Osteocyte (in vitro differentiated cells): Measurements from ENCODE around the gene TOR1AIP2. TPM values are rescaled to one million over a fixed set of nuclear protein-coding genes. Genes with fewer than 3 reads are reported as not detected.
A peak's percentile ranks its signal among the peaks of the same experiment; 100 is the strongest.

ENCODE experiments used
- DNase-seq: peaks from one replicate; pipeline ENCODE4 v3.0.0; 2021; ENCODE audit warnings: mixed read lengths; ENCODE audit not compliant: unreplicated experiment; ENCODE audit errors: extremely low spot score
- H3K27ac Mint-ChIP-seq: one replicate; pipeline ENCODE4 v1.8.0; 2021; ENCODE audit warnings: mild to moderate bottlenecking, mixed read lengths; ENCODE audit not compliant: unreplicated experiment
- H3K27me3 Mint-ChIP-seq: one replicate; pipeline ENCODE4 v1.8.0; 2021; ENCODE audit warnings: mixed read lengths; ENCODE audit not compliant: unreplicated experiment
- H3K36me3 Mint-ChIP-seq: one replicate; pipeline ENCODE4 v1.8.0; 2021; ENCODE audit warnings: mixed read lengths; ENCODE audit not compliant: unreplicated experiment
- H3K4me1 Mint-ChIP-seq: one replicate; pipeline ENCODE4 v1.8.0; 2021; ENCODE audit warnings: mixed read lengths; ENCODE audit not compliant: unreplicated experiment
- H3K4me3 Mint-ChIP-seq: one replicate; pipeline ENCODE4 v1.8.0; 2021; ENCODE audit warnings: mild to moderate bottlenecking, moderate library complexity, mixed read lengths; ENCODE audit not compliant: unreplicated experiment
- H3K9me3 Mint-ChIP-seq: one replicate; pipeline ENCODE4 v1.8.0; 2021; ENCODE audit warnings: mixed read lengths; ENCODE audit not compliant: unreplicated experiment
- total RNA-seq: library from RNA; stranded (reverse); gene quantifications from 2 replicates; pipeline ENCODE4 v1.2.1, GENCODE V29; 2021
- TF ChIP-seq, protein P1 (sequence below): fragments of 200-600 bp; sonication (generic); IDR thresholded peaks from 2 replicates; pipeline ENCODE4 v1.5.0; 2021; ENCODE audit warnings: antibody characterized with exemption, mild to moderate bottlenecking, moderate library complexity

TOR1AIP2 gene
- total RNA-seq, 1 donor from 2014 or later = 85.5 TPM

DNA sequence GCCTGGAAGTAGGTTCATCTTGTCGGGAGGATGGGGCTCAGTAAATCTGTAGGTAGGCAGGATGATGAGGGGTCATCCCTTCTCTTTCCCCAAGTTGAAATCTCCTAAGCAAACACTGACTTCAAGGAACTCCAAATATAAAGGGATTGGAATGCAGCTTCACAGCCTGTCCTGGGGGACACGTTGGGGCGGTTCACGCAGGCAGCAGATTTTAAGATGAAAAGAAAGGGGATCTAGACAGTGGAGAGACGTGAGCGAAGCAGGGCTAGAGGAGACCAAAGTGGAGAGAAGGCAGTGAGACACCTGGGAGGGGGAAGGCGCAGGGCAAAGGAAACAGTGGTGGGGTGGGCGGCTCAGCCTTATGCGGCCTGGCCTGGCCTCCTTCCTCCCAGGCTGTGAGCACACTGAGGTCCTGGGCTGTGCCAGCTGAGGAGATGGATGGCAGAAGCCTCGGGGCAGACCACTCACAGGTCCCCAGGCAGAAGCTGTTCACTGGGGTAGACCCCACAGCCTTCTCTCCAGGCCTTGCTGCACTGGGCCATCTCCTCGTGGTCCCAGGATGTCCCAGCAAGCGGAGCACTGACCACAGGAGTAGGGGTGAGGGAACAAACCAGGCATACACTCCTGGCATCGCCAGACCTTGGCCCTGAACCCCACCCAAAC lies 51.7 kb downstream of the TOR1AIP2 start:
- Mint-ChIP-seq H3K27me3 (no peaks in the 10 kb centered on the region), H3K4me3 (no peak overlapping the region), H3K27ac (no peak overlapping the region), H3K36me3 (no peaks in the 10 kb centered on the region), H3K4me1 (no peaks in the 10 kb centered on the region), H3K9me3 (no peaks in the 10 kb centered on the region)
- TF ChIP-seq, protein P1, sequence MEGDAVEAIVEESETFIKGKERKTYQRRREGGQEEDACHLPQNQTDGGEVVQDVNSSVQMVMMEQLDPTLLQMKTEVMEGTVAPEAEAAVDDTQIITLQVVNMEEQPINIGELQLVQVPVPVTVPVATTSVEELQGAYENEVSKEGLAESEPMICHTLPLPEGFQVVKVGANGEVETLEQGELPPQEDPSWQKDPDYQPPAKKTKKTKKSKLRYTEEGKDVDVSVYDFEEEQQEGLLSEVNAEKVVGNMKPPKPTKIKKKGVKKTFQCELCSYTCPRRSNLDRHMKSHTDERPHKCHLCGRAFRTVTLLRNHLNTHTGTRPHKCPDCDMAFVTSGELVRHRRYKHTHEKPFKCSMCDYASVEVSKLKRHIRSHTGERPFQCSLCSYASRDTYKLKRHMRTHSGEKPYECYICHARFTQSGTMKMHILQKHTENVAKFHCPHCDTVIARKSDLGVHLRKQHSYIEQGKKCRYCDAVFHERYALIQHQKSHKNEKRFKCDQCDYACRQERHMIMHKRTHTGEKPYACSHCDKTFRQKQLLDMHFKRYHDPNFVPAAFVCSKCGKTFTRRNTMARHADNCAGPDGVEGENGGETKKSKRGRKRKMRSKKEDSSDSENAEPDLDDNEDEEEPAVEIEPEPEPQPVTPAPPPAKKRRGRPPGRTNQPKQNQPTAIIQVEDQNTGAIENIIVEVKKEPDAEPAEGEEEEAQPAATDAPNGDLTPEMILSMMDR = no peak
- DNase-seq = peak; percentile 69

DNA sequence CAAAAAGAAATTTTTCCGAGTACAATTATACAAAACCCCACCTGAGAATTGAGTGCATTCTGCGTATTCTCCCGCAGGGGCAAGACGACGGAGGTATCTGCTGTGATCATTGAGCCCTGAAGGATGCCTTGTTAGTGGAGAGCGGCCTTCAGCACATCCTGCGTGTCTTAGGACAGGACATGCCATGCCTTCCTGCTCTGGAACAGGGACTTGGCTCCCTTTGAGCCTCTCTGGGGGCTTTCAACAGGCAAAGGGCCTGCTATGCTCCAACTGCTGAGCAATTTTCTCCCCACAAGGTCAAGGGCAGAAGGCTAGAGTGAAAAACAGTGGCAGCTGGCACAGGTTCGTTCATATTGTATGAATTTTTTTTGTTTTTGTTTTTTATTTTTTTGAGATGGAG lies 52.4 kb downstream of the TOR1AIP2 start:
- H3K27me3 Mint-ChIP-seq = no peaks in the 10 kb centered on the region
- TF ChIP-seq, protein P1 = no peak
- no peaks in the 10 kb centered on the region for H3K4me1 Mint-ChIP-seq
- H3K27ac Mint-ChIP-seq = no peak overlapping the region
- no peaks in the 10 kb centered on the region for H3K9me3 Mint-ChIP-seq
- no peak overlapping the region for H3K4me3 Mint-ChIP-seq
- peak; percentile 21 for DNase-seq
- H3K36me3 Mint-ChIP-seq = no peaks in the 10 kb centered on the region

DNA sequence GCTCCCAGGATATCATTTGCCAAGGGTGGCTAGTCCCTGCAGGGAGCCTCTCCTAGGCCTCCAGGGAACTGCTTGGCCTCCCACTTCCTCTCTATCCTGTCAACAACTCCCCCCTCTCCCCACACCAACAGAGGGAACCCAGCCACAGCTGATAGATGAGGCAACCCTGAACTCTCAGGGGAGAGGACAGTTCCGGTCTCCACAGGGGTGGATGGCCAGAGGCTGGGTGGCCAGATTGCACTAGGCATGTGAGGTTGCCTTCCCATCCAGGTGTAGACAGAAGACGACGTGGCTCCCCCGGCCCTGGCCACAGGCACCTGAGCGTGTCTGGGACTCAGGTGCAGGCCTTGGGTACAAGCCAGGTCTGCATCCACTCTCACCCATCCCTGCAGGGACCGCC lies 53.3 kb downstream of the TOR1AIP2 start:
- Mint-ChIP-seq H3K4me3 (no peak overlapping the region), H3K27ac (no peak overlapping the region), H3K27me3 (no peaks in the 10 kb centered on the region), H3K4me1 (no peaks in the 10 kb centered on the region), H3K9me3 (no peaks in the 10 kb centered on the region), H3K36me3 (no peaks in the 10 kb centered on the region)
- DNase-seq = peak; percentile 79
- TF ChIP-seq, protein P1 = no peak

DNA sequence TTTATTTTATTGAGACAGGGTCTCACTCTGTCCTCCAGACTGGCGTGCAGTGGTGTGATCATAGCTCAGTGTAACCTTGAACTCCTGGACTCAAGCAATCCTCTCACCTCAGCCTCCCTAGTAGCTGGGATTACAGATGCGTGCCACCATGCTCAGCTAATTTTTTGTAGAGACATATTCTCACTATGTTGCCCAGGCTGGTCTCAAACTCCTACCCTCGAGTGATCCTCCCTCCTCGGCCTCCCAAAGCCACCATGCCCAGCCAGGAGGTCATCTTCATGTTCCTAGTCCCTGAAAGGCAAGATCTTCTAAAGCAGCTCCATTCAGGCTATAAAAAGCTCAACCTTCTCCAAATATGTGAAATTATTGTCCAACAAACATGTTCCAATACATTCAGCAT lies 53.9 kb downstream of the TOR1AIP2 start:
- Mint-ChIP-seq H3K27me3 (no peaks in the 10 kb centered on the region), H3K27ac (no peak overlapping the region), H3K4me3 (no peak overlapping the region), H3K4me1 (no peaks in the 10 kb centered on the region), H3K9me3 (no peaks in the 10 kb centered on the region), H3K36me3 (no peaks in the 10 kb centered on the region)
- peak; percentile 56 for DNase-seq
- TF ChIP-seq, protein P1 = no peak

DNA sequence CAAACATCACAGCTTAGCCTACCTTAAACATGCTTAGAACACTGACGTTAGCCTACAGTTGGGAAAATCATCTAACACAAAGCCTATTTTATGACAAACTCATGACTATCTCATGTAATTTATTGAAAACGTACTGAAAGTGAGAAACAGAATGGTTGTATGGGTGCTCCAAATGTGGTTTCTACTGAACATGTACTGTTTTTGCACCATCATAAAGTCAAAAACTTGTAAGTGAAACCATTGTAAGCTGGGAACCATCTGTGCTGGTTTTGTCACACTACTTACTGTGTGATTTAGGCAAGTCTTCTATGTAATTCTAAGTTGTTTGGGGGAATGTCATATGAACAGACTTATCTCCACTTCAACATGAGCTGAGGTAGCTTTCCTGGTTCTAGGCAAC lies 55.5 kb downstream of the TOR1AIP2 start:
- DNase-seq = no peak
- no peaks in the 10 kb centered on the region for H3K27me3 Mint-ChIP-seq
- H3K36me3 Mint-ChIP-seq = no peaks in the 10 kb centered on the region
- H3K9me3 Mint-ChIP-seq = no peaks in the 10 kb centered on the region
- H3K4me3 Mint-ChIP-seq = no peak overlapping the region
- H3K4me1 Mint-ChIP-seq = peaks cover 8% of the 10 kb centered on the region
- no peak overlapping the region for H3K27ac Mint-ChIP-seq
- TF ChIP-seq, protein P1 = no peak
